Fibroblast of skin of left biceps (primary cell): ENCODE measurements around the gene JOSD2.

Source experiments
- DNase-seq, 2 experiments: peaks; one replicate each; pipeline ENCODE4 v3.0.0-alpha.2; 2013; ENCODE audit warnings: low read depth in 2 of 2

JOSD2 gene

GRCh38 chr19:50494186-50495019 is 16.6 kb downstream of the JOSD2 start:
- DNase-seq, result no peak

GRCh38 chr19:50493171-50493570 is 17.8 kb downstream of the JOSD2 start:
- no peak for DNase-seq

- no peak for DNase-seq
Measured at GRCh38 chr19:50492303-50493052, 18.5 kb downstream of the JOSD2 start.

- DNase-seq, result no peak
Measured at GRCh38 chr19:50490991-50491472, 20.0 kb downstream of the JOSD2 start.

GRCh38 chr19:50490411-50490811 is 20.6 kb downstream of the JOSD2 start:
- no peak for DNase-seq

GRCh38 chr19:50489461-50490011 is 21.5 kb downstream of the JOSD2 start:
- DNase-seq, result no peak

GRCh38 chr19:50488389-50489194 is 22.4 kb downstream of the JOSD2 start:
- no peak for DNase-seq

- DNase-seq, result no peak
Measured at GRCh38 chr19:50486823-50487515, 24.0 kb downstream of the JOSD2 start.

GRCh38 chr19:50485284-50485955 is 25.6 kb downstream of the JOSD2 start:
- DNase-seq, result no peak

- no peak for DNase-seq
Measured at GRCh38 chr19:50482916-50483315, 28.1 kb downstream of the JOSD2 start.

GRCh38 chr19:50482271-50482855 is 28.6 kb downstream of the JOSD2 start:
- DNase-seq, result no peak

GRCh38 chr19:50481351-50482149 is 29.4 kb downstream of the JOSD2 start:
- no peak for DNase-seq

- DNase-seq, result no peak
Measured at GRCh38 chr19:50480281-50481111, 30.5 kb downstream of the JOSD2 start.

GRCh38 chr19:50479761-50480251 is 31.2 kb downstream of the JOSD2 start:
- DNase-seq, result no peak

GRCh38 chr19:50478901-50479715 is 31.9 kb downstream of the JOSD2 start:
- DNase-seq, result no peak

GRCh38 chr19:50477751-50478515 is 33.1 kb downstream of the JOSD2 start:
- no peak for DNase-seq

GRCh38 chr19:50476907-50477238 is 34.1 kb downstream of the JOSD2 start:
- DNase-seq, result no peak
